ENCODE data around the gene RYR1.
"Not testable (repeated sequence)": the region's sequence is repeated elsewhere in the genome, so short reads cannot be mapped to it uniquely, and the experiment has no call there.

The RYR1 gene

GRCh38 chr19:38420935-38421334 lies 12.6 kb upstream of the RYR1 start:
- in situ Hi-C loops (cut with HindIII; ENCODE audit: low pct_ligation_motif_present, low pct_unique_long_range_greater_than_20kb, low sequenced_read_pairs) = no loop called here
- DNase-seq = no peak

GRCh38 chr19:38421856-38422255 lies 11.6 kb upstream of the RYR1 start:
- no peak for DNase-seq
- in situ Hi-C loops (cut with HindIII; ENCODE audit: low pct_ligation_motif_present, low pct_unique_long_range_greater_than_20kb, low sequenced_read_pairs) = no loop called here

GRCh38 chr19:38422438-38422837 lies 11.1 kb upstream of the RYR1 start:
- DNase-seq = no peak
- in situ Hi-C loops (cut with HindIII; ENCODE audit: low pct_ligation_motif_present, low pct_unique_long_range_greater_than_20kb, low sequenced_read_pairs) = no loop called here

- in situ Hi-C loops (cut with HindIII; ENCODE audit: low pct_ligation_motif_present, low pct_unique_long_range_greater_than_20kb, low sequenced_read_pairs) = no loop called here
- DNase-seq = no peak
These were observed 9.2 kb upstream of the RYR1 start for GRCh38 chr19:38424272-38424671.

GRCh38 chr19:38425222-38425809 lies 8.2 kb upstream of the RYR1 start:
- no peak for DNase-seq

GRCh38 chr19:38425810-38426466 lies 7.6 kb upstream of the RYR1 start, which contains the start of gene RASGRP4:
RASGRP4 (minus strand) TSS chr19:38426219; CDS start chr19:38426091, 128 bp downstream.
- in situ Hi-C loops (cut with HindIII; ENCODE audit: low pct_ligation_motif_present, low pct_unique_long_range_greater_than_20kb, low sequenced_read_pairs) = no loop called here
- DNase-seq = no peak

More at GRCh38 chr19:38425222-38425809, 8.2 kb upstream of the RYR1 start:
- in situ Hi-C loops (cut with HindIII; ENCODE audit: low pct_ligation_motif_present, low pct_unique_long_range_greater_than_20kb, low sequenced_read_pairs) = no loop called here

GRCh38 chr19:38427035-38427677 lies 6.3 kb upstream of the RYR1 start:
- in situ Hi-C loops (cut with HindIII; ENCODE audit: low pct_ligation_motif_present, low pct_unique_long_range_greater_than_20kb, low sequenced_read_pairs); DNase-seq: not testable (repeated sequence)

GRCh38 chr19:38429055-38429810 lies 4.3 kb upstream of the RYR1 start:
- in situ Hi-C loops (cut with HindIII; ENCODE audit: low pct_ligation_motif_present, low pct_unique_long_range_greater_than_20kb, low sequenced_read_pairs) = no loop called here
- DNase-seq = no peak

GRCh38 chr19:38429811-38430156 lies 3.7 kb upstream of the RYR1 start:
- in situ Hi-C loops (cut with HindIII; ENCODE audit: low pct_ligation_motif_present, low pct_unique_long_range_greater_than_20kb, low sequenced_read_pairs) = no loop called here
- DNase-seq = no peak

- in situ Hi-C loops (cut with HindIII; ENCODE audit: low pct_ligation_motif_present, low pct_unique_long_range_greater_than_20kb, low sequenced_read_pairs) = no loop called here
- no peak for DNase-seq
These were observed 2.6 kb upstream of the RYR1 start for GRCh38 chr19:38430931-38431330.

GRCh38 chr19:38434549-38435051 lies 1.1 kb downstream of the RYR1 start:
- DNase-seq = no peak
- in situ Hi-C loops (cut with HindIII; ENCODE audit: low pct_ligation_motif_present, low pct_unique_long_range_greater_than_20kb, low sequenced_read_pairs) = no loop called here

GRCh38 chr19:38437295-38437694 lies 3.8 kb downstream of the RYR1 start:
- in situ Hi-C loops (cut with HindIII; ENCODE audit: low pct_ligation_motif_present, low pct_unique_long_range_greater_than_20kb, low sequenced_read_pairs) = no loop called here
- DNase-seq = no peak

- in situ Hi-C loops (cut with HindIII; ENCODE audit: low pct_ligation_motif_present, low pct_unique_long_range_greater_than_20kb, low sequenced_read_pairs) = no loop called here
- no peak for DNase-seq
These were observed 4.4 kb downstream of the RYR1 start for GRCh38 chr19:38437917-38438316.

- in situ Hi-C loops (cut with HindIII; ENCODE audit: low pct_ligation_motif_present, low pct_unique_long_range_greater_than_20kb, low sequenced_read_pairs) = no loop called here
- DNase-seq = no peak
These were observed 7.1 kb downstream of the RYR1 start for GRCh38 chr19:38440592-38440991.

- no peak for DNase-seq
These were observed 8.3 kb downstream of the RYR1 start for GRCh38 chr19:38441657-38442348.

GRCh38 chr19:38442736-38443135 lies 9.2 kb downstream of the RYR1 start:
- no peak for DNase-seq
- in situ Hi-C loops (cut with HindIII; ENCODE audit: low pct_ligation_motif_present, low pct_unique_long_range_greater_than_20kb, low sequenced_read_pairs) = no loop called here

More at GRCh38 chr19:38441657-38442348, 8.3 kb downstream of the RYR1 start:
- in situ Hi-C loops (cut with HindIII; ENCODE audit: low pct_ligation_motif_present, low pct_unique_long_range_greater_than_20kb, low sequenced_read_pairs) = no loop called here

- in situ Hi-C loops (cut with HindIII; ENCODE audit: low pct_ligation_motif_present, low pct_unique_long_range_greater_than_20kb, low sequenced_read_pairs) = no loop called here
- no peak for DNase-seq
These were observed 10.0 kb downstream of the RYR1 start for GRCh38 chr19:38443458-38443999.

- in situ Hi-C loops (cut with HindIII; ENCODE audit: low pct_ligation_motif_present, low pct_unique_long_range_greater_than_20kb, low sequenced_read_pairs) = no loop called here
- DNase-seq = no peak
These were observed 10.5 kb downstream of the RYR1 start for GRCh38 chr19:38444026-38444425.
